Stimulated activated CD8-positive, alpha-beta memory T cell treated with anti-CD3 and anti-CD28 coated beads, Interleukin-2, amount 100 ng/mL, for 1 hour (primary cell): ENCODE data around the gene GTF3C5.
"Not testable (repeated sequence)": the region's sequence is repeated elsewhere in the genome, so short reads cannot be mapped to it uniquely, and the experiment has no call there.

Source experiments
- DNase-seq, 2 donors: peaks; one replicate each; pipeline ENCODE4 v3.0.0-alpha.2; 2020; ENCODE audit warnings: low read depth in 2 of 2

Gene GTF3C5

GRCh38 chr9:132995879-132996278 lies 34.9 kb upstream of the GTF3C5 start:
- no peak for DNase-seq

- DNase-seq: no peak
These were observed 34.3 kb upstream of the GTF3C5 start for GRCh38 chr9:132996526-132996925.

GRCh38 chr9:132997591-132997990 lies 33.2 kb upstream of the GTF3C5 start:
- no peak for DNase-seq

- not testable (repeated sequence) for DNase-seq
These were observed 32.6 kb upstream of the GTF3C5 start for GRCh38 chr9:132998221-132998620.

- no peak for DNase-seq
These were observed 31.8 kb upstream of the GTF3C5 start for GRCh38 chr9:132998831-132999635.

- DNase-seq: no peak
These were observed 28.4 kb upstream of the GTF3C5 start for GRCh38 chr9:133002147-133003070.

GRCh38 chr9:133003071-133003461 lies 27.7 kb upstream of the GTF3C5 start:
- DNase-seq: no peak

- no peak for DNase-seq
These were observed 27.1 kb upstream of the GTF3C5 start for GRCh38 chr9:133003671-133004090.

GRCh38 chr9:133004091-133004998 lies 26.5 kb upstream of the GTF3C5 start:
- DNase-seq: no peak

GRCh38 chr9:133004999-133005760 lies 25.6 kb upstream of the GTF3C5 start:
- DNase-seq: no peak

- DNase-seq: no peak
These were observed 24.8 kb upstream of the GTF3C5 start for GRCh38 chr9:133005957-133006356.

- DNase-seq: no peak
These were observed 24.0 kb upstream of the GTF3C5 start for GRCh38 chr9:133006731-133007352.

- no peak for DNase-seq
These were observed 22.4 kb upstream of the GTF3C5 start for GRCh38 chr9:133008406-133008805.

GRCh38 chr9:133008824-133009223 lies 22.0 kb upstream of the GTF3C5 start:
- no peak for DNase-seq

GRCh38 chr9:133009906-133010582 lies 20.8 kb upstream of the GTF3C5 start:
- DNase-seq: no peak

- DNase-seq: no peak
These were observed 16.1 kb upstream of the GTF3C5 start for GRCh38 chr9:133014696-133015095.

- DNase-seq: no peak
These were observed 7.5 kb upstream of the GTF3C5 start for GRCh38 chr9:133023117-133023890.

GRCh38 chr9:133026426-133026825 lies 4.4 kb upstream of the GTF3C5 start:
- no peak for DNase-seq

GRCh38 chr9:133027134-133027533 lies 3.7 kb upstream of the GTF3C5 start:
- no peak for DNase-seq
